HG02885 (cell line): ENCODE measurements around the gene TCHP.
"Not testable (repeated sequence)": the region's sequence is repeated elsewhere in the genome, so short reads cannot be mapped to it uniquely, and the experiment has no call there.

Source experiments
- ATAC-seq: cut with Tn5 transposase; IDR thresholded peaks from one replicate; pipeline ENCODE4 v1.9.1; 2021; ENCODE audit warnings: mild to moderate bottlenecking; ENCODE audit not compliant: unreplicated experiment, poor library complexity

TCHP gene

GRCh38 chr12:109899783-109900751 lies at the start of gene TCHP:
TCHP (plus strand) TSS chr12:109900274; CDS start chr12:109903027, 2,753 bp downstream.
- ATAC-seq: peak; percentile 81

- ATAC-seq: not testable (repeated sequence)
Measured at GRCh38 chr12:109850518-109850917, 49.6 kb upstream of the TCHP start.

GRCh38 chr12:109855377-109855776 lies 44.7 kb upstream of the TCHP start:
- ATAC-seq: no peak

GRCh38 chr12:109857715-109858114 lies 42.4 kb upstream of the TCHP start:
- no peak for ATAC-seq

- no peak for ATAC-seq
Measured at GRCh38 chr12:109858764-109859163, 41.3 kb upstream of the TCHP start.

GRCh38 chr12:109860977-109861376 lies 39.1 kb upstream of the TCHP start:
- ATAC-seq: no peak

GRCh38 chr12:109861689-109862314 lies 38.3 kb upstream of the TCHP start:
- ATAC-seq: no peak

- not testable (repeated sequence) for ATAC-seq
Measured at GRCh38 chr12:109862491-109862890, 37.6 kb upstream of the TCHP start.

GRCh38 chr12:109863847-109864712 lies 36.0 kb upstream of the TCHP start:
- no peak for ATAC-seq

- ATAC-seq: no peak
Measured at GRCh38 chr12:109864916-109865315, 35.2 kb upstream of the TCHP start.

- no peak for ATAC-seq
Measured at GRCh38 chr12:109868182-109869051, 31.7 kb upstream of the TCHP start.

GRCh38 chr12:109870648-109871047 lies 29.4 kb upstream of the TCHP start:
- ATAC-seq: no peak

- ATAC-seq: no peak
Measured at GRCh38 chr12:109871668-109872314, 28.3 kb upstream of the TCHP start.

- no peak for ATAC-seq
Measured at GRCh38 chr12:109873653-109874052, 26.4 kb upstream of the TCHP start.

GRCh38 chr12:109875572-109876131 lies 24.4 kb upstream of the TCHP start:
- ATAC-seq: no peak

GRCh38 chr12:109876406-109876805 lies 23.7 kb upstream of the TCHP start:
- no peak for ATAC-seq

GRCh38 chr12:109877504-109878246 lies 22.4 kb upstream of the TCHP start:
- ATAC-seq: no peak

- ATAC-seq: no peak
Measured at GRCh38 chr12:109878247-109878625, 21.8 kb upstream of the TCHP start.
